Measurements from ENCODE around the gene MED14.

The MED14 gene

GRCh38 chrX:40755291-40756249 lies 20.2 kb upstream of the MED14 start:
- H3K4me2 ChIP-seq, result no peak overlapping the region
- no peak for TF ChIP-seq CTCF (conservative IDR thresholded peaks at IDR 0.05; ENCODE audit: low read depth, low read length)
- H3K9ac ChIP-seq, result no peak overlapping the region

DNA sequence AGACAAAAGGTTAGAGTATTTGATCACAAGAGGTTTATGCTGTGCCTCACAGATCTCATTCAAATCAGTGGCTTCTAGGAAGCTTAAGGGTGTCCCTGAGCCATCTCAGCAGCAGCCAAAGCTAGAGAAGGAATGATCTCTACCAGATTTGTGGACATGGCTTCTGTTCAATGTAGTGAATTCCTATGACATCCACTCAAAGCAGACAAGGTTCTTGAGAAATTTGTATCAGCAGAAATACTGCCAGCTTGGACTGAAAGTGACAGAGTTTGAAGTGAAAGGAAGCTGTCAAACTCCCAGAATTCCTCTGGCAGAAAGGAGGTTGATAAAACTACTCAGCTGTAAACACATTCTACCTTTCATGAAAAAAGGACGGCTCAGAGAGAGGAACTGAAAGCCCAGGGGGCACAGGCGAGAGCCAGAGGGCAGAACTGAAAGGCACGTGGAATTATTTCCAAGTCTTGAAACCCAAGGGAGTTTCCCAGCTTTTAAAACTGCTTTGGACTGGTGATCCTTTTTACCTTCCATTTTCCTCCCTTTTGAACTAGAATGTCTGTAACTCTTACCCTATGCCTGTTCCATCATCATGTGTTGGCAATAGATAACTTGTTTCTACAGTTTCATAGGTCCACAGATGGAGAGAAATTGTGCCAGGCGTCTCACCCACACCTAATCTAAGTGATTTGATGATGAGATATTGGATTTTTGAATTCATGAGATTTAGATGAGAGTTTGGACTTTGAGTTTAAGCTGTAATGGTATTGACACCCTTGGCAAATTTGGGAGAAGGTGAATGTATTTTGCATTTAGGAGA lies 14.5 kb upstream of the MED14 start:
- H3K4me1 ChIP-seq (ENCODE audit: low read depth, poor library complexity, severe bottlenecking), result peaks cover 19% of the 10 kb centered on the region
- H3K27ac ChIP-seq, result peak overlapping the region; percentile 63
- no peak for TF ChIP-seq CTCF (conservative IDR thresholded peaks at IDR 0.05; ENCODE audit: low read depth, low read length)
- peak overlapping the region; percentile 81 for H2AFZ ChIP-seq (ENCODE audit: low read depth)
- peak overlapping the region; percentile 44; the same call in 1 of the 2 replicates for H3K9ac ChIP-seq
- no peak overlapping the region for H3K4me3 ChIP-seq (IDR thresholded peaks at IDR 0.05; ENCODE audit: insufficient read depth, low read depth, low read length)
- H3K79me2 ChIP-seq (ENCODE audit: insufficient read depth, low read depth), result no peaks in the 10 kb centered on the region
- H3K36me3 ChIP-seq (ENCODE audit: insufficient read depth), result no peaks in the 10 kb centered on the region
- H4K20me1 ChIP-seq (ENCODE audit: insufficient read depth), result no peaks in the 10 kb centered on the region
- H3K4me2 ChIP-seq, result peak overlapping the region; percentile 72
- no peaks in the 10 kb centered on the region for H3K27me3 ChIP-seq (ENCODE audit: insufficient read depth, low read depth)

More at GRCh38 chrX:40755291-40756249, 20.2 kb upstream of the MED14 start:
- H3K4me1 ChIP-seq (ENCODE audit: low read depth, poor library complexity, severe bottlenecking), result no peaks in the 10 kb centered on the region
- no peaks in the 10 kb centered on the region for H4K20me1 ChIP-seq (ENCODE audit: insufficient read depth)
- H3K4me3 ChIP-seq (IDR thresholded peaks at IDR 0.05; ENCODE audit: insufficient read depth, low read depth, low read length), result no peak overlapping the region
- no peaks in the 10 kb centered on the region for H3K27me3 ChIP-seq (ENCODE audit: insufficient read depth, low read depth)
- no peak overlapping the region for H2AFZ ChIP-seq (ENCODE audit: low read depth)
- H3K36me3 ChIP-seq (ENCODE audit: insufficient read depth), result no peaks in the 10 kb centered on the region
- H3K27ac ChIP-seq, result no peak overlapping the region
- H3K79me2 ChIP-seq (ENCODE audit: insufficient read depth, low read depth), result no peaks in the 10 kb centered on the region

DNA sequence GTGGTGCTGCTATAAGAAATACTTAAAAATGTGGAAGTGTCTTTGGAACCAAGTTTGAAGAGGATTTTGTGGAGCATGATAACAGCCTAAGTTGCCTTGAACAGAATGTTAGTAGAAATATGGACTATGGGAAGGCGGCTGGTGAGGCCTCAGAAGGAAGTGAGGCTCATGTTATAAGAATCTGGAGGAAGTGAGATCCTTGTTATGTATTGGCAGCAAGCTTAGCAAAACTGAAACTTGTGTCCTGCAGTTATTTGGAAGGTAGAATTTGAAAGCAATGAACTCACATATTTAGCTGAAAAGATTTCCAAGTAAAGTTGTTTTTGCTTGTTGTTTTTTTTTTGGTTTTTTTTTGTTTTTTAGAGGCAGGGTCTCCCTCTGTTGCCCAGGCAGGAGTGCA lies 13.6 kb upstream of the MED14 start:
- no peak overlapping the region for H3K27ac ChIP-seq

More for the DNA sequence above, 13.6 kb upstream of the MED14 start:
- TF ChIP-seq CTCF (conservative IDR thresholded peaks at IDR 0.05; ENCODE audit: low read depth, low read length), result no peak
- H4K20me1 ChIP-seq (ENCODE audit: insufficient read depth), result no peaks in the 10 kb centered on the region
- no peak overlapping the region for H3K4me3 ChIP-seq (IDR thresholded peaks at IDR 0.05; ENCODE audit: insufficient read depth, low read depth, low read length)
- H3K4me1 ChIP-seq (ENCODE audit: low read depth, poor library complexity, severe bottlenecking), result peaks cover 19% of the 10 kb centered on the region
- H3K36me3 ChIP-seq (ENCODE audit: insufficient read depth), result no peaks in the 10 kb centered on the region
- no peak overlapping the region for H3K9ac ChIP-seq
- H3K79me2 ChIP-seq (ENCODE audit: insufficient read depth, low read depth), result no peaks in the 10 kb centered on the region
- no peak overlapping the region for H2AFZ ChIP-seq (ENCODE audit: low read depth)
- peak overlapping the region; percentile 72 for H3K4me2 ChIP-seq
- no peaks in the 10 kb centered on the region for H3K27me3 ChIP-seq (ENCODE audit: insufficient read depth, low read depth)
